Measurements from ENCODE around the gene MAP6.
A peak's percentile ranks its signal among the peaks of the same experiment; 100 is the strongest.

MAP6 gene

GRCh38 chr11:75554258-75555022 is 114.4 kb downstream of the MAP6 start:
- H3K27me3 ChIP-seq (ENCODE audit: control insufficient read depth, insufficient read depth, low read length): no peaks in the 10 kb centered on the region
- H3K4me3 ChIP-seq (ENCODE audit: low read depth, low read length): no peak overlapping the region
- H3K9ac ChIP-seq (ENCODE audit: low read depth, low read length): no peak overlapping the region
- peaks cover 5% of the 10 kb centered on the region for H3K4me1 ChIP-seq (ENCODE audit: control insufficient read depth, insufficient read depth, low read length)
- H3K36me3 ChIP-seq (ENCODE audit: control insufficient read depth, insufficient read depth, low read length): no peaks in the 10 kb centered on the region
- H3K9me3 ChIP-seq (ENCODE audit: control insufficient read depth, insufficient read depth, low read length): no peaks in the 10 kb centered on the region

- Histone ChIP-seq H3K27me3 (ENCODE audit: control insufficient read depth, insufficient read depth, low read length) (no peaks in the 10 kb centered on the region), H3K36me3 (ENCODE audit: control insufficient read depth, insufficient read depth, low read length) (no peaks in the 10 kb centered on the region), H3K4me3 (ENCODE audit: low read depth, low read length) (no peak overlapping the region), H3K4me1 (ENCODE audit: control insufficient read depth, insufficient read depth, low read length) (peaks cover 2% of the 10 kb centered on the region), H3K9me3 (ENCODE audit: control insufficient read depth, insufficient read depth, low read length) (no peaks in the 10 kb centered on the region), H3K9ac (ENCODE audit: low read depth, low read length) (peak overlapping the region; percentile 32)
Observed at GRCh38 chr11:75553889-75554257, 115.0 kb downstream of the MAP6 start.

- Histone ChIP-seq H3K4me1 (ENCODE audit: control insufficient read depth, insufficient read depth, low read length) (peaks cover 2% of the 10 kb centered on the region), H3K27me3 (ENCODE audit: control insufficient read depth, insufficient read depth, low read length) (no peaks in the 10 kb centered on the region), H3K9me3 (ENCODE audit: control insufficient read depth, insufficient read depth, low read length) (no peaks in the 10 kb centered on the region), H3K9ac (ENCODE audit: low read depth, low read length) (no peak overlapping the region), H3K36me3 (ENCODE audit: control insufficient read depth, insufficient read depth, low read length) (no peaks in the 10 kb centered on the region), H3K4me3 (ENCODE audit: low read depth, low read length) (no peak overlapping the region)
Observed at GRCh38 chr11:75553182-75553581, 115.7 kb downstream of the MAP6 start.

GRCh38 chr11:75549370-75549958 is 119.4 kb downstream of the MAP6 start:
- Histone ChIP-seq H3K9ac (ENCODE audit: low read depth, low read length) (no peak overlapping the region), H3K36me3 (ENCODE audit: control insufficient read depth, insufficient read depth, low read length) (no peaks in the 10 kb centered on the region), H3K27me3 (ENCODE audit: control insufficient read depth, insufficient read depth, low read length) (no peaks in the 10 kb centered on the region), H3K4me3 (ENCODE audit: low read depth, low read length) (no peak overlapping the region), H3K4me1 (ENCODE audit: control insufficient read depth, insufficient read depth, low read length) (peaks cover 2% of the 10 kb centered on the region), H3K9me3 (ENCODE audit: control insufficient read depth, insufficient read depth, low read length) (no peaks in the 10 kb centered on the region)

GRCh38 chr11:75548595-75549272 is 120.1 kb downstream of the MAP6 start:
- no peaks in the 10 kb centered on the region for H3K9me3 ChIP-seq (ENCODE audit: control insufficient read depth, insufficient read depth, low read length)
- no peaks in the 10 kb centered on the region for H3K36me3 ChIP-seq (ENCODE audit: control insufficient read depth, insufficient read depth, low read length)
- no peaks in the 10 kb centered on the region for H3K4me1 ChIP-seq (ENCODE audit: control insufficient read depth, insufficient read depth, low read length)
- no peak overlapping the region for H3K9ac ChIP-seq (ENCODE audit: low read depth, low read length)
- H3K27me3 ChIP-seq (ENCODE audit: control insufficient read depth, insufficient read depth, low read length): no peaks in the 10 kb centered on the region
- no peak overlapping the region for H3K4me3 ChIP-seq (ENCODE audit: low read depth, low read length)

- no peaks in the 10 kb centered on the region for H3K9me3 ChIP-seq (ENCODE audit: control insufficient read depth, insufficient read depth, low read length)
- H3K36me3 ChIP-seq (ENCODE audit: control insufficient read depth, insufficient read depth, low read length): no peaks in the 10 kb centered on the region
- no peak overlapping the region for H3K4me3 ChIP-seq (ENCODE audit: low read depth, low read length)
- peak overlapping the region; percentile 17 for H3K9ac ChIP-seq (ENCODE audit: low read depth, low read length)
- H3K4me1 ChIP-seq (ENCODE audit: control insufficient read depth, insufficient read depth, low read length): no peaks in the 10 kb centered on the region
- H3K27me3 ChIP-seq (ENCODE audit: control insufficient read depth, insufficient read depth, low read length): no peaks in the 10 kb centered on the region
Observed at GRCh38 chr11:75547617-75548058, 121.2 kb downstream of the MAP6 start.

- H3K36me3 ChIP-seq (ENCODE audit: control insufficient read depth, insufficient read depth, low read length): no peaks in the 10 kb centered on the region
- H3K4me1 ChIP-seq (ENCODE audit: control insufficient read depth, insufficient read depth, low read length): no peaks in the 10 kb centered on the region
- no peak overlapping the region for H3K4me3 ChIP-seq (ENCODE audit: low read depth, low read length)
- H3K9ac ChIP-seq (ENCODE audit: low read depth, low read length): no peak overlapping the region
- H3K9me3 ChIP-seq (ENCODE audit: control insufficient read depth, insufficient read depth, low read length): no peaks in the 10 kb centered on the region
- H3K27me3 ChIP-seq (ENCODE audit: control insufficient read depth, insufficient read depth, low read length): no peaks in the 10 kb centered on the region
Observed at GRCh38 chr11:75547177-75547576, 121.7 kb downstream of the MAP6 start.

- no peaks in the 10 kb centered on the region for H3K36me3 ChIP-seq (ENCODE audit: control insufficient read depth, insufficient read depth, low read length)
- no peaks in the 10 kb centered on the region for H3K4me1 ChIP-seq (ENCODE audit: control insufficient read depth, insufficient read depth, low read length)
- no peak overlapping the region for H3K9ac ChIP-seq (ENCODE audit: low read depth, low read length)
- H3K27me3 ChIP-seq (ENCODE audit: control insufficient read depth, insufficient read depth, low read length): no peaks in the 10 kb centered on the region
- H3K9me3 ChIP-seq (ENCODE audit: control insufficient read depth, insufficient read depth, low read length): no peaks in the 10 kb centered on the region
- no peak overlapping the region for H3K4me3 ChIP-seq (ENCODE audit: low read depth, low read length)
Observed at GRCh38 chr11:75543806-75544205, 125.0 kb downstream of the MAP6 start.

GRCh38 chr11:75542088-75542438 is 126.8 kb downstream of the MAP6 start:
- H3K4me1 ChIP-seq (ENCODE audit: control insufficient read depth, insufficient read depth, low read length): no peaks in the 10 kb centered on the region
- H3K9ac ChIP-seq (ENCODE audit: low read depth, low read length): no peak overlapping the region
- no peaks in the 10 kb centered on the region for H3K9me3 ChIP-seq (ENCODE audit: control insufficient read depth, insufficient read depth, low read length)
- H3K27me3 ChIP-seq (ENCODE audit: control insufficient read depth, insufficient read depth, low read length): no peaks in the 10 kb centered on the region
- no peak overlapping the region for H3K4me3 ChIP-seq (ENCODE audit: low read depth, low read length)
- H3K36me3 ChIP-seq (ENCODE audit: control insufficient read depth, insufficient read depth, low read length): no peaks in the 10 kb centered on the region

- no peaks in the 10 kb centered on the region for H3K4me1 ChIP-seq (ENCODE audit: control insufficient read depth, insufficient read depth, low read length)
- no peak overlapping the region for H3K9ac ChIP-seq (ENCODE audit: low read depth, low read length)
- no peak overlapping the region for H3K4me3 ChIP-seq (ENCODE audit: low read depth, low read length)
- H3K36me3 ChIP-seq (ENCODE audit: control insufficient read depth, insufficient read depth, low read length): no peaks in the 10 kb centered on the region
- H3K9me3 ChIP-seq (ENCODE audit: control insufficient read depth, insufficient read depth, low read length): no peaks in the 10 kb centered on the region
- no peaks in the 10 kb centered on the region for H3K27me3 ChIP-seq (ENCODE audit: control insufficient read depth, insufficient read depth, low read length)
Observed at GRCh38 chr11:75541193-75542087, 127.4 kb downstream of the MAP6 start.

- H3K9ac ChIP-seq (ENCODE audit: low read depth, low read length): no peak overlapping the region
Observed at GRCh38 chr11:75539459-75540334, 129.1 kb downstream of the MAP6 start.

More at GRCh38 chr11:75539459-75540334, 129.1 kb downstream of the MAP6 start:
- Histone ChIP-seq H3K4me1 (ENCODE audit: control insufficient read depth, insufficient read depth, low read length) (no peaks in the 10 kb centered on the region), H3K4me3 (ENCODE audit: low read depth, low read length) (no peak overlapping the region), H3K36me3 (ENCODE audit: control insufficient read depth, insufficient read depth, low read length) (no peaks in the 10 kb centered on the region), H3K9me3 (ENCODE audit: control insufficient read depth, insufficient read depth, low read length) (no peaks in the 10 kb centered on the region), H3K27me3 (ENCODE audit: control insufficient read depth, insufficient read depth, low read length) (no peaks in the 10 kb centered on the region)

Measured in iPS-15b (cell line).